Testis (tissue), 2 donors: ENCODE measurements around the gene CDKAL1.

ENCODE experiments used
- CTCF ChIP-seq, 3 experiments: fragments of 450-650 bp in 2 of 3; fragments of 200-600 bp in 1 of 3; sonication (generic) in 1 of 3; IDR thresholded peaks; one replicate each; pipeline ENCODE4 v1.5.1; 2016 to 2019; ENCODE audit warnings: antibody characterized with exemption in 3 of 3, mild to moderate bottlenecking in 2 of 3, moderate library complexity in 1 of 3
- POLR2A ChIP-seq: fragments of 450-650 bp; IDR thresholded peaks from one replicate; pipeline ENCODE4 v1.6.1; 2017; ENCODE audit warnings: antibody characterized with exemption, mild to moderate bottlenecking, moderate library complexity

GRCh38 chr6:20800229-20800628 is 266.0 kb downstream of the CDKAL1 start:
- TF ChIP-seq CTCF (IDR thresholded peaks at IDR 0.05) (no peak), POLR2A (no peak)
